HEK293 (cell line): ENCODE results near the gene PAX2.
A peak's percentile ranks its signal among the peaks of the same experiment; 100 is the strongest.

Source experiments
- CTCF ChIA-PET: fragments of 350-600 bp; formaldehyde crosslinking; extraction: SDS; loops from one replicate; lab custom pipeline; 2021; ENCODE audit warnings: antibody characterized with exemption; lab: Yijun Ruan, JAX
- POLR2A ChIA-PET: fragments of 300-600 bp; formaldehyde crosslinking; extraction: SDS; loops from one replicate; lab custom pipeline; 2020; ENCODE audit warnings: antibody characterized with exemption, inconsistent platforms; lab: Yijun Ruan, JAX
- H3K27ac ChIP-seq: fragments of 200-500 bp; sonication (Bioruptor generic); 2 replicates; pipeline ENCODE4 v1.5.1; 2014; ENCODE audit warnings: low read depth, low read length, control low read depth, inconsistent platforms; ENCODE audit errors: extremely low read depth
- H3K36me3 ChIP-seq, 2 experiments: fragments of 200-500 bp in 1 of 2; sonication (Bioruptor generic) in 1 of 2; 1 replicate in 1 of 2; 2 replicates in 1 of 2; pipeline ENCODE4 v1.5.1; 2014 to 2017; ENCODE audit warnings: inconsistent platforms in 2 of 2, low read length in 2 of 2; ENCODE audit not compliant: control insufficient read depth in 2 of 2, insufficient read depth in 1 of 2
- H3K4me1 ChIP-seq: fragments of 200-500 bp; sonication (Bioruptor generic); 2 replicates; pipeline ENCODE4 v1.5.1; 2014; ENCODE audit warnings: mild to moderate bottlenecking, low read length, inconsistent platforms; ENCODE audit not compliant: control insufficient read depth, insufficient read depth
- H3K4me3 ChIP-seq: 2 replicates; pipeline ENCODE4 v1.5.1; 2011; ENCODE audit warnings: low read depth, mild to moderate bottlenecking, control low read depth, low read length, moderate library complexity
- H3K9me3 ChIP-seq: fragments of 200-500 bp; sonication (Bioruptor generic); 2 replicates; pipeline ENCODE4 v1.5.1; 2014; ENCODE audit warnings: low read depth, low read length, inconsistent platforms; ENCODE audit not compliant: control insufficient read depth, insufficient read depth
- BCL11B ChIP-seq: fragments of 450-650 bp; formaldehyde crosslinking; IDR thresholded peaks from 2 replicates; pipeline ENCODE4 v1.5.1; 2016; ENCODE audit warnings: low read depth, missing biosample characterization, missing genetic modification characterization
- EGR2 ChIP-seq: fragments of 450-650 bp; formaldehyde crosslinking; IDR thresholded peaks from 2 replicates; pipeline ENCODE4 v1.5.1; 2016; ENCODE audit warnings: low read depth, missing biosample characterization, missing genetic modification characterization
- FEZF1 ChIP-seq: fragments of 450-650 bp; formaldehyde crosslinking; IDR thresholded peaks from 2 replicates; pipeline ENCODE4 v1.5.1; 2016; ENCODE audit warnings: missing biosample characterization, missing genetic modification characterization
- GLI4 ChIP-seq: fragments of 450-650 bp; formaldehyde crosslinking; IDR thresholded peaks from 2 replicates; pipeline ENCODE4 v1.5.1; 2016; ENCODE audit warnings: missing biosample characterization, missing genetic modification characterization
- GLIS2 ChIP-seq: fragments of 450-650 bp; formaldehyde crosslinking; IDR thresholded peaks from 2 replicates; pipeline ENCODE4 v1.5.1; 2016; ENCODE audit warnings: missing biosample characterization, missing genetic modification characterization
- RBAK ChIP-seq: fragments of 450-650 bp; formaldehyde crosslinking; IDR thresholded peaks from 2 replicates; pipeline ENCODE4 v1.5.1; 2016; ENCODE audit warnings: missing biosample characterization, missing genetic modification characterization
- SP2 ChIP-seq: fragments of 450-650 bp; formaldehyde crosslinking; IDR thresholded peaks from 2 replicates; pipeline ENCODE4 v1.5.1; 2016; ENCODE audit warnings: missing biosample characterization, missing genetic modification characterization
- ZFHX2 ChIP-seq: fragments of 450-650 bp; formaldehyde crosslinking; conservative IDR thresholded peaks from 2 replicates; pipeline ENCODE4 v1.5.1; 2016; ENCODE audit warnings: missing biosample characterization, missing genetic modification characterization
- ZNF202 ChIP-seq: fragments of 450-650 bp; formaldehyde crosslinking; IDR thresholded peaks from 2 replicates; pipeline ENCODE4 v1.5.1; 2016; ENCODE audit warnings: missing biosample characterization, missing genetic modification characterization, borderline replicate concordance
- ZNF48 ChIP-seq: fragments of 450-650 bp; formaldehyde crosslinking; IDR thresholded peaks from 2 replicates; pipeline ENCODE4 v1.5.1; 2016; ENCODE audit warnings: missing biosample characterization, missing genetic modification characterization
- ZNF544 ChIP-seq: fragments of 450-650 bp; formaldehyde crosslinking; IDR thresholded peaks from 2 replicates; pipeline ENCODE4 v1.5.0; 2017; ENCODE audit warnings: missing biosample characterization, missing genetic modification characterization
- ZNF610 ChIP-seq: fragments of 450-650 bp; formaldehyde crosslinking; IDR thresholded peaks from 2 replicates; pipeline ENCODE4 v1.5.1; 2016; ENCODE audit warnings: missing biosample characterization, missing genetic modification characterization, borderline replicate concordance
- ZNF707 ChIP-seq: fragments of 450-650 bp; formaldehyde crosslinking; IDR thresholded peaks from 2 replicates; pipeline ENCODE4 v1.5.1; 2016; ENCODE audit warnings: missing biosample characterization, missing genetic modification characterization
- TF ChIP-seq, protein P1 (sequence below): fragments of 450-650 bp; formaldehyde crosslinking; IDR thresholded peaks from 2 replicates; pipeline ENCODE4 v1.5.1; 2016; ENCODE audit warnings: missing biosample characterization, missing genetic modification characterization
- TF ChIP-seq, protein P2 (sequence below): fragments of 450-650 bp; formaldehyde crosslinking; IDR thresholded peaks from 2 replicates; pipeline ENCODE4 v1.5.1; 2016; ENCODE audit warnings: missing biosample characterization, missing genetic modification characterization

Gene PAX2

DNA sequence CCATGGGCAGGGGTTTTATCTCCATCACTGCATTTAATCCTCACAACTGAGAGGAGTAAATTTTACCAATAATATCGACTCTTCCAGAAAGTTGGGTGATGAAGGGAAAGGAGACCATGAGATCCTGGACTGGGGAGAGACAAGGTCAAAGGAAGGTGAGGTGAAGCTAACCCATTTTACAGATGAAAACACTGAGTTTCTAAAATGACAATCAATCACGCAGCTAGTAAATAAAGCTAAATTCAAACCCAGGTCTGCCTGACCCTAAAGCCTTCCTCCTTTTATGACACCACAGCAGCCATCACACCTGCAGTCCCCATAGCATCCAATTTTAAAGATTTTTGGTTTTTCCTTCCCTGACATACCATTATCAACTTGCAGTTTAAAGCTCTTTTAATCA, 103.4 kb downstream of the PAX2 start:
- TF ChIP-seq ZNF544 (tag by site-specific recombination) = no peak
- no peak for TF ChIP-seq ZNF707 (tag by site-specific recombination)
- no peak for TF ChIP-seq ZNF202
- TF ChIP-seq, all 188 proteins: peak for 0
- ChIA-PET POLR2A (no interaction called here), CTCF (interaction anchor here (1.4 to 2.3 kb wide), 2 partner anchors 25 to 30 kb away, joined by 3 to 9 read pairs; no protein-coding TSS in a partner anchor)
- H3K36me3 ChIP-seq = no peaks in the 10 kb centered on the region
- no peaks in the 10 kb centered on the region for H3K4me1 ChIP-seq
- no peak overlapping the region for H3K27ac ChIP-seq
- H3K4me3 ChIP-seq = no peak overlapping the region
- no peaks in the 10 kb centered on the region for H3K9me3 ChIP-seq

DNA sequence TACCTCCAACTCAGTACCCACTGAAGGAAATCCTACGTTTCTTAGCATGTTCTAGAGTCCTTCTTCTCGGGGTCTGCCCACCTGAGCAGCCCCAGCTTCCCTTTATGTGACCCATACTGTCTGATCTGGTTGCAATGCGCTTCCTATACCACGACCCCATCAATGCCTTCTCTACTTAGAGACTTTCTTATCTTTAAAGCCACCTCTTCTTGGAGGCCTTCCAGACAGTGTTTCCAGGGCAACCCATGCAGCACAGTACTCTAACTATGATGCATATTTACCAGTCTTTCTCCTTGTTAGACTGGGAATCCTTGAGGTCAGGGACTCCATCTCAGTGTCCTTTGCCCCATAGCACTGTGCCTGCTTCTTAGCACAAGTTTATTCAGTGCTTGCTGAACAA, 112.9 kb downstream of the PAX2 start:
- CTCF ChIA-PET = interaction anchor here (0.6 kb wide), 1 partner anchor 982 kb away, joined by 3 read pairs; no protein-coding TSS in a partner anchor
- POLR2A ChIA-PET = no interaction called here
- TF ChIP-seq RBAK (tag by site-specific recombination) (no peak), SP2 (tag by site-specific recombination) (no peak), ZNF48 (no peak), GLIS2 (no peak)
- no peak overlapping the region for H3K27ac ChIP-seq
- no peaks in the 10 kb centered on the region for H3K4me1 ChIP-seq
- no peaks in the 10 kb centered on the region for H3K36me3 ChIP-seq
- no peak overlapping the region for H3K4me3 ChIP-seq
- H3K9me3 ChIP-seq = no peaks in the 10 kb centered on the region

DNA sequence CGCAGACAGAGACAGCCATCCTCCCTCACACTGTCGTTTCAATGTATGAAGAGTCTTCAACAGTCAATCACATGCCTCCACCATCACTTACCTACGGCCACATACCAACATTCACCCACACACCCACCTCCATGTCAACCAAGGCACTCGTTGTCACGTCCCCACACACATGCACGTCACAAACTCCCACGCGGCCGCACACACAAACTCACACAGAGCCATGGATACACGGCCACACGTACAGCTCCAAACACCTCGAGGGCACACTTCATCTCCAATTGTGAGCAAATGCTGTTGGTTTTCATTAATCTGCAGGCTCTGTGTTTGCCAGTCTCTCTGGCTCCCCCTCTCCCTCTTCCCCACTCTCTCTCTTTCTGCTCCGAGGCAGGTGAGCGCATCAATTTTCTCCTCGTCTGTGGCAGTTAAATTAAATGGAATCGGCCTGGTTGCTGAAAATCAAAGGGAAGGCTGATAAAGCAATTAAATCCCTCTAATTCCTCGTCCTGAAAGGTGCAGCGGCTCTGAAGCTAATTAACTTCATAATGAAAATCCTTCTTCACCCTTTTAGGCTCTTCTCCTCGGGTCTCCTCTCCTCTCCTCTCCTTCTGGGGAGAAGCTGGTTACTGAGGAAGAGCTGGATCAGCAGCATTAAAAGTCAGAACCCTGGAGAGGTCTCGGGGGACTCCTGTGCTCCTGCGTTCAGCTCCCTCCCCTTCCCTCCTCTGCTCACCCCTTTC, 113.5 kb downstream of the PAX2 start:
- Histone ChIP-seq H3K9me3 (no peaks in the 10 kb centered on the region), H3K27ac (no peak overlapping the region), H3K4me1 (no peaks in the 10 kb centered on the region), H3K36me3 (no peaks in the 10 kb centered on the region), H3K4me3 (no peak overlapping the region)
- ChIA-PET POLR2A (no interaction called here), CTCF (interaction anchor here (0.6 to 2.1 kb wide), 2 partner anchors 13 to 983 kb away, joined by 3 to 11 read pairs; no protein-coding TSS in a partner anchor)
- TF ChIP-seq BCL11B (no peak), EGR2 (tag by site-specific recombination) (peak; percentile 98), ZNF707 (tag by site-specific recombination) (no peak), GLI4 (no peak), FEZF1 (tag by site-specific recombination) (no peak), ZFHX2 (tag by site-specific recombination) (peak; percentile 99)
- TF ChIP-seq, protein P1, sequence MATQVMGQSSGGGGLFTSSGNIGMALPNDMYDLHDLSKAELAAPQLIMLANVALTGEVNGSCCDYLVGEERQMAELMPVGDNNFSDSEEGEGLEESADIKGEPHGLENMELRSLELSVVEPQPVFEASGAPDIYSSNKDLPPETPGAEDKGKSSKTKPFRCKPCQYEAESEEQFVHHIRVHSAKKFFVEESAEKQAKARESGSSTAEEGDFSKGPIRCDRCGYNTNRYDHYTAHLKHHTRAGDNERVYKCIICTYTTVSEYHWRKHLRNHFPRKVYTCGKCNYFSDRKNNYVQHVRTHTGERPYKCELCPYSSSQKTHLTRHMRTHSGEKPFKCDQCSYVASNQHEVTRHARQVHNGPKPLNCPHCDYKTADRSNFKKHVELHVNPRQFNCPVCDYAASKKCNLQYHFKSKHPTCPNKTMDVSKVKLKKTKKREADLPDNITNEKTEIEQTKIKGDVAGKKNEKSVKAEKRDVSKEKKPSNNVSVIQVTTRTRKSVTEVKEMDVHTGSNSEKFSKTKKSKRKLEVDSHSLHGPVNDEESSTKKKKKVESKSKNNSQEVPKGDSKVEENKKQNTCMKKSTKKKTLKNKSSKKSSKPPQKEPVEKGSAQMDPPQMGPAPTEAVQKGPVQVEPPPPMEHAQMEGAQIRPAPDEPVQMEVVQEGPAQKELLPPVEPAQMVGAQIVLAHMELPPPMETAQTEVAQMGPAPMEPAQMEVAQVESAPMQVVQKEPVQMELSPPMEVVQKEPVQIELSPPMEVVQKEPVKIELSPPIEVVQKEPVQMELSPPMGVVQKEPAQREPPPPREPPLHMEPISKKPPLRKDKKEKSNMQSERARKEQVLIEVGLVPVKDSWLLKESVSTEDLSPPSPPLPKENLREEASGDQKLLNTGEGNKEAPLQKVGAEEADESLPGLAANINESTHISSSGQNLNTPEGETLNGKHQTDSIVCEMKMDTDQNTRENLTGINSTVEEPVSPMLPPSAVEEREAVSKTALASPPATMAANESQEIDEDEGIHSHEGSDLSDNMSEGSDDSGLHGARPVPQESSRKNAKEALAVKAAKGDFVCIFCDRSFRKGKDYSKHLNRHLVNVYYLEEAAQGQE = peak; percentile 87
- TF ChIP-seq, protein P2, sequence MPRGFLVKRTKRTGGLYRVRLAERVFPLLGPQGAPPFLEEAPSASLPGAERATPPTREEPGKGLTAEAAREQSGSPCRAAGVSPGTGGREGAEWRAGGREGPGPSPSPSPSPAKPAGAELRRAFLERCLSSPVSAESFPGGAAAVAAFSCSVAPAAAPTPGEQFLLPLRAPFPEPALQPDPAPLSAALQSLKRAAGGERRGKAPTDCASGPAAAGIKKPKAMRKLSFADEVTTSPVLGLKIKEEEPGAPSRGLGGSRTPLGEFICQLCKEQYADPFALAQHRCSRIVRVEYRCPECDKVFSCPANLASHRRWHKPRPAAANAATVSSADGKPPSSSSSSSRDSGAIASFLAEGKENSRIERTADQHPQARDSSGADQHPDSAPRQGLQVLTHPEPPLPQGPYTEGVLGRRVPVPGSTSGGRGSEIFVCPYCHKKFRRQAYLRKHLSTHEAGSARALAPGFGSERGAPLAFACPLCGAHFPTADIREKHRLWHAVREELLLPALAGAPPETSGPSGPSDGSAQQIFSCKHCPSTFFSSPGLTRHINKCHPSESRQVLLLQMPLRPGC (tag by site-specific recombination) = no peak

DNA sequence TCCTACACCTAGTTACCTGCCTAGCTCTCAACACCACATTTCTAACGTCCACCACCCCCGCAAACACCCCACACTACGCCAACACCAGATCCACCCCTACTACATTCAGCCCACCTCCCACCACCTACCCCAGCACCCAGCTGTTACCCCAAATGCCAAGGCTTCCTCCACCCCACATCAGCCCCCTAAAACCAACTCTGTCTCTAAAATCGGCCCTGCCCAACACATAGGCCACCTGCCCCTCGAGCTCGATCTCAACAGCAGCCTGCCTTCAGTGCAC, 114.0 kb downstream of the PAX2 start:
- no peak overlapping the region for H3K4me3 ChIP-seq
- CTCF ChIA-PET = interaction anchor here (1.5 to 2.1 kb wide), 2 partner anchors 12 to 19 kb away, joined by 4 to 11 read pairs; no protein-coding TSS in a partner anchor
- peak; percentile 93 for TF ChIP-seq ZFHX2 (tag by site-specific recombination)
- TF ChIP-seq, protein P1 = 0 out of 2 replicates have a peak, but pooled peaks have one; percentile 0
- TF ChIP-seq EGR2 (tag by site-specific recombination) = peak; percentile 96
- TF ChIP-seq ZNF610 (tag by site-specific recombination) = no peak
- no peak overlapping the region for H3K27ac ChIP-seq
- no peaks in the 10 kb centered on the region for H3K36me3 ChIP-seq
- no peaks in the 10 kb centered on the region for H3K9me3 ChIP-seq
- H3K4me1 ChIP-seq = no peaks in the 10 kb centered on the region
- POLR2A ChIA-PET = no interaction called here
